ENCODE results near the gene INSR. TPM values are rescaled to one million over a fixed set of nuclear protein-coding genes. Genes with fewer than 3 reads are reported as not detected.

Gene INSR
- total and polyA plus RNA-seq, 12 donors = 20.2 to 157 (median 99.0) TPM

GRCh38 chr19:7161292-7161691, 132.9 kb downstream of the INSR start:
- peaks cover 0 to 89% (median 34%) of the 10 kb centered on the region in 9 donors for H3K36me3 ChIP-seq
- no peaks in the 10 kb centered on the region for H3K9me3 ChIP-seq
- intact Hi-C loops (cut with DNase I) = no loop called here
- peak overlapping the region in 2 of 10 donors; percentile 9 to 90 for H3K27ac ChIP-seq
- ATAC-seq (no peak), DNase-seq (no peak)
- H3K4me3 ChIP-seq = no peak overlapping the region
- 86 to 98% methylated on average over 4 of the region's 4 CpGs for WGBS, 2 donors
- peaks cover 0 to 32% (median 16%) of the 10 kb centered on the region in 9 donors for H3K4me1 ChIP-seq
- TF ChIP-seq CTCF (IDR thresholded peaks at IDR 0.05) = no peak
- H3K27me3 ChIP-seq = no peaks in the 10 kb centered on the region

- TF ChIP-seq CTCF (IDR thresholded peaks at IDR 0.05) = no peak
- 27 to 38% methylated on average over 18 of the region's 18 CpGs for WGBS, 2 donors
- Histone ChIP-seq H3K9me3 (no peaks in the 10 kb centered on the region), H3K36me3 (peaks cover 0 to 90% (median 29%) of the 10 kb centered on the region in 9 donors), H3K27me3 (no peaks in the 10 kb centered on the region), H3K27ac (peak overlapping the region; percentile 46 to 93 (median 88)), H3K4me3 (peak overlapping the region in 3 of 10 donors; percentile 3 to 29 (median 9)), H3K4me1 (peaks cover 0 to 32% (median 16%) of the 10 kb centered on the region in 9 donors)
- DNase-seq (peak; percentile 59 to 88), ATAC-seq (peak; percentile 88 to 99 (median 97))
- intact Hi-C loops (cut with DNase I) = loop anchor here in 7 of 10 donors (2.0 to 10.0 kb wide), 5 partner anchors 38 to 175 kb away; partner anchors contain the start of gene INSR (in 7 of the 7)
These were observed 134.9 kb downstream of the INSR start for GRCh38 chr19:7159105-7159933.

- Histone ChIP-seq H3K27me3 (no peaks in the 10 kb centered on the region), H3K9me3 (no peaks in the 10 kb centered on the region), H3K27ac (no peak overlapping the region), H3K36me3 (peaks cover 0 to 82% (median 16%) of the 10 kb centered on the region in 9 donors), H3K4me3 (no peak overlapping the region), H3K4me1 (peaks cover 0 to 12% (median 6%) of the 10 kb centered on the region in 9 donors)
- DNase-seq = no peak
- 77 to 85% methylated on average over 5 of the region's 5 CpGs for WGBS, 2 donors
- intact Hi-C loops (cut with DNase I) = loop anchor here in 4 of 10 donors (5.0 to 10.0 kb wide), 4 partner anchors 142 to 194 kb away; partner anchors contain the start of genes INSR (in 3 of the 4) and ARHGEF18 (in 1 of the 4)
- no peak for TF ChIP-seq CTCF (IDR thresholded peaks at IDR 0.05)
- ATAC-seq = peak in 1 of 8 donors; percentile 31
These were observed 141.2 kb downstream of the INSR start for GRCh38 chr19:7153022-7153421.

- ATAC-seq (no peak), DNase-seq (no peak)
- H3K27me3 ChIP-seq = no peaks in the 10 kb centered on the region
- no peak overlapping the region for H3K4me3 ChIP-seq
- H3K27ac ChIP-seq = peak overlapping the region in 2 of 10 donors; percentile 40 to 41
- H3K36me3 ChIP-seq = peaks cover 0 to 82% (median 16%) of the 10 kb centered on the region in 9 donors
- no peaks in the 10 kb centered on the region for H3K9me3 ChIP-seq
- TF ChIP-seq CTCF (IDR thresholded peaks at IDR 0.05) = no peak
- peaks cover 0 to 8% (median 3%) of the 10 kb centered on the region in 9 donors for H3K4me1 ChIP-seq
- intact Hi-C loops (cut with DNase I) = loop anchor here in 4 of 10 donors (5.0 to 10.0 kb wide), 4 partner anchors 142 to 195 kb away; partner anchors contain the start of genes INSR (in 3 of the 4) and ARHGEF18 (in 1 of the 4)
- 68 to 74% methylated on average over 13 of the region's 13 CpGs for WGBS, 2 donors
These were observed 141.6 kb downstream of the INSR start for GRCh38 chr19:7152568-7152967.

Data from heart right ventricle (tissue), 16 donors.